ENCODE measurements around the gene PCOLCE2.

The PCOLCE2 gene

DNA sequence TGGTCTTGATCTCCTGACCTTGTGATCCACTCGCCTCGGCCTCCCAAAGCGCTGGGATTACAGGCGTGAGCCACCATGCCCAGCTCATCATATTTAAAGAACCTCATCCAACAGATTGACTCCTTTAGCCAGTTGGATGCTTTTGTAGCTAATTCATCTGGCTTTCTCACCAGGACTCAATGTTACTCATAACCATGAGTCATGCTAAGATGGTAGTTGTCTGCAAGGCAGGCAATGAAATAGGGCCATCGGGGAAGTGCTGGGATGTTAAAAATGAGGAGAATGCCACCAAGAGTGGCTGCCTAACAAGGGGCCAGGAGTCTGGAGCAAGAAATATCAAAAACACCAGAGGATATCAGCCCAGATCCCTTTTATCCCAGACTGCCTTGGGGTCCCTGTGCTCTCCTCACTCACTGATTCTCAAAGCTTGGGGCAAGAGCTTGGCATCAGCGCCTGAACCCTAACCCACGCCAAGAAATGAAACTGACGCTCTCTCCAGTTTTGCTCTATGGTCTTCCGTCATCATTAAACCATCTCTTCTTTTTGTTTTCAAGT is 7.4 kb upstream of the PCOLCE2 start:
- ChIA-PET CTCF (interaction anchor here (1.3 kb wide), 1 partner anchor 11 kb away, joined by 3 read pairs; no protein-coding TSS in a partner anchor), POLR2A (no interaction called here)
- DNase-seq (ENCODE audit: extremely low spot score), result no peak
- TF ChIP-seq, protein P1, sequence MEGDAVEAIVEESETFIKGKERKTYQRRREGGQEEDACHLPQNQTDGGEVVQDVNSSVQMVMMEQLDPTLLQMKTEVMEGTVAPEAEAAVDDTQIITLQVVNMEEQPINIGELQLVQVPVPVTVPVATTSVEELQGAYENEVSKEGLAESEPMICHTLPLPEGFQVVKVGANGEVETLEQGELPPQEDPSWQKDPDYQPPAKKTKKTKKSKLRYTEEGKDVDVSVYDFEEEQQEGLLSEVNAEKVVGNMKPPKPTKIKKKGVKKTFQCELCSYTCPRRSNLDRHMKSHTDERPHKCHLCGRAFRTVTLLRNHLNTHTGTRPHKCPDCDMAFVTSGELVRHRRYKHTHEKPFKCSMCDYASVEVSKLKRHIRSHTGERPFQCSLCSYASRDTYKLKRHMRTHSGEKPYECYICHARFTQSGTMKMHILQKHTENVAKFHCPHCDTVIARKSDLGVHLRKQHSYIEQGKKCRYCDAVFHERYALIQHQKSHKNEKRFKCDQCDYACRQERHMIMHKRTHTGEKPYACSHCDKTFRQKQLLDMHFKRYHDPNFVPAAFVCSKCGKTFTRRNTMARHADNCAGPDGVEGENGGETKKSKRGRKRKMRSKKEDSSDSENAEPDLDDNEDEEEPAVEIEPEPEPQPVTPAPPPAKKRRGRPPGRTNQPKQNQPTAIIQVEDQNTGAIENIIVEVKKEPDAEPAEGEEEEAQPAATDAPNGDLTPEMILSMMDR (IDR thresholded peaks at IDR 0.05; ENCODE audit: control extremely low read depth, extremely low read depth, low read depth, missing control alignments), result no peak

DNA sequence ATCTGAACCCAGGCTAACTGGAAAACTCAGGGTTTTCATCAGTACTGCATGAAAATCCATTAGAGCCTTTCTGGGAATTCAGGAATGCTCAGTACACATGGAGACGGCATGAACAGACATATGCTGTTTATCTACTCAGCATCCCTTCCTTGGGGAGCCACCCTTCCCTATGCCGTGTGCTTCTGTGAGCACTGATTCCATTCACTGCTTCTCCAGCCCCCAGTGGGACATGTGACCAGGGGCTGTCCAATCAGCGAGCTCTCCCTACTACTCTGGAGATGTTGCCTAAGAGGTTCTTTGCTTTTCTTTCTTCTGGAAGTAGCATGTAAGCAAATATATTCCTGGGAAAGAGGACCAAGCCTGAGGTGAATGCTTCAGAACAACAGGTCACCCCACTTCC is 5.6 kb upstream of the PCOLCE2 start:
- TF ChIP-seq, protein P1 (IDR thresholded peaks at IDR 0.05; ENCODE audit: control extremely low read depth, extremely low read depth, low read depth, missing control alignments), result no peak
- POLR2A ChIA-PET, result no interaction called here
- no peak for DNase-seq (ENCODE audit: extremely low spot score)
- CTCF ChIA-PET, result interaction anchor here (1.2 to 2.4 kb wide), 2 partner anchors 9 to 66 kb away, joined by 3 to 8 read pairs; no protein-coding TSS in a partner anchor

DNA sequence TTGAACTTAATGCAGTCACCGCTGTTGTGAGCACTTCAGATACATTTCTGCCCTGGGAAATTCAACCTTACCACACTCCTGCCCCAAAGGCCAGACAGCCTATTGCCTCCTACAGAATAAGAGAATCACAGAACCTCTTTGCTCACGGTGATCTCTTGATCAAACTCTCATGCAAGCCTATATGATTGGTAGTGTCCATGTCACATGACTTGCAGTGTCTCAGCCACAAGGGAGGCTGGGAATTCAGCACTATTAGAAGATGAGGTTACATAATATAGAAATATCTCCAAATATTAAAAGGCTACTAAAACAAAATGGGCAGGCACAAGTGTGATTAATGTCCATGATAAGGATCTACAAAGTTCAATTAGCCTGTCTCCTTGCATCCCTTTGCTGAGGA is 3.8 kb upstream of the PCOLCE2 start:
- TF ChIP-seq, protein P1 (IDR thresholded peaks at IDR 0.05; ENCODE audit: control extremely low read depth, extremely low read depth, low read depth, missing control alignments), result no peak
- ChIA-PET CTCF (no interaction called here), POLR2A (no interaction called here)
- DNase-seq (ENCODE audit: extremely low spot score), result no peak

DNA sequence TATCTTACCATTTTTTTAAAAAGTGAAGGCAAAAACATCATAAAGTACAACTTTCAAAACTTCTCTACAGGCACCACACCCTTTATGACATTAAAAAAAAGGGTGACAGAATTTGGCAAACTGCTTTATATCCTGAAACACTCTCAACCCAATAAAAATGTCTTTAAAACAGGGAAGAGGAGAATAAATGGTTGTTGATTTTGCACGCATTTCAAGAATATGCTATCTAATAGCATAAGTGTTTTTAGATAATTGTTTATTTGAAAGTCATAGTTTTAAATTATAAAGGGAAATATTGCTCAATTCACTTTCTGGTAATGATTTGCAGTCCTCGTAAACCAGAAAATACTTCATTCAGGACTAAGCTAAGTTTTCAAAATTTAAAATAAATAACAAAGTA is 1.7 kb upstream of the PCOLCE2 start:
- TF ChIP-seq, protein P1 (IDR thresholded peaks at IDR 0.05; ENCODE audit: control extremely low read depth, extremely low read depth, low read depth, missing control alignments), result no peak
- ChIA-PET CTCF (no interaction called here), POLR2A (no interaction called here)
- DNase-seq (ENCODE audit: extremely low spot score), result no peak

DNA sequence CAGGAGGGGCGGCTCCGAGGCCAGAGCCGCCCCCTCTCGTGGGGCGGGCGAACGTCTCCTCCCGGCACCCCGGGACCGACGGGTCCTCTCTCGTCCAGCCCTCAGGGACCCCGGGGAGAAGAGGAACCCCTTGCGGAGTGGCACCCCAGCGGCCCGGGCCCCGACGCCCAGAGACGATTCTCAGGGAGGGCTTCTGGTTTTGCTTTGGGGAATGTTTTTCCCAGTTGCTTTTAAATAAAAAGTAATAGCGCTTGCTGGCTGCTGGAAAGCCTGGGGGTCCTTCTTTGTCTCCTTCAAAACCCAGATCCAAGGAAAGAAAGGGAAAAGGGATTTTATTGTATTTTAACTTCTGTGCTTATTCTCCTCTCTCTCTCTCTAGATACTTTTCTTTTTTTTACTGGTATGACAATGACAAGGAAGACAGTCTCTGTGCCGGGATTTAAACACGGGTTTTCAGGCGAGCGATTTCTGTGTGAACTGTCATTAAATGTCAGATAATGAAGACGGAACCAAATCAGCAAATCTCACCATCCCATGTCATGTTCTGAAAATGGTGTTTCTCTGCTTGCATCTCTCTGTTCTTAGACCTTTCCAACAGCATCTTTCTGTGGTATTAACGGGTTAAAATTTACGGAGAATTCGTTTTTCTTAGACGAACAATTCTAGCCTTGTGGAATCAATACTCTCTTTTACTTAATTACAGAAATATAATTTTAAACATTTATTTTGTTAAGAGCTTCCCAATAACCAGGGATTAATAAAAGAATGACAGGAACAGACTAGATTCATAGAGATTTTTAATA is 530 bp upstream of the PCOLCE2 start:
- no peak for DNase-seq (ENCODE audit: extremely low spot score)
- POLR2A ChIA-PET, result no interaction called here
- TF ChIP-seq, protein P1 (IDR thresholded peaks at IDR 0.05; ENCODE audit: control extremely low read depth, extremely low read depth, low read depth, missing control alignments), result no peak
- CTCF ChIA-PET, result interaction anchor here (1.0 to 1.4 kb wide), 2 partner anchors 9 to 11 kb away, joined by 3 to 4 read pairs; no protein-coding TSS in a partner anchor

DNA sequence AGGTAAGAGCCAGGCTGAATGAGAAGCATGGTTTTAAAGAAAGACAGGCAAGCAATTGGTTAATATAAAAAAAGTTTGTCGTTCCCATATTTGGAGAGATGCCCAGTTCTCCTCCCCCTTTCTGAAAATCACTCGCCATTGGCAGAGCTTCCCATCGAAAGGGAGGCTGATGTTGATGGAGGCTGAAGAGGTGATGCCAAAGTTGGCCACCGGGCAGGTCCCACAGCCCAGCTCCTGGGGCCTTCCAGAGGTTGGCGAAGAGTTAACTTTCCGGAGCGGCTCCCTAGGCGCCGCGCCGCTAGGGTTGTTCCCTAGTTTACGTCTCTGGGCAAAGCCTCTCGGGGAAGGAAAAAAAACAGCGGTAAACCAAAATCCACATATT is 793 bp downstream of the PCOLCE2 start:
- TF ChIP-seq, protein P1 (IDR thresholded peaks at IDR 0.05; ENCODE audit: control extremely low read depth, extremely low read depth, low read depth, missing control alignments), result no peak
- ChIA-PET POLR2A (no interaction called here), CTCF (interaction anchor here (3.0 kb wide), 1 partner anchor 60 kb away, joined by 12 read pairs; no protein-coding TSS in a partner anchor)
- DNase-seq (ENCODE audit: extremely low spot score), result no peak
